GM11168 (cell line): ENCODE measurements around the gene RANGAP1.

Experiments used
- in situ Hi-C: fragments of 300-500 bp; cut with MboI; formaldehyde crosslinking; loops from one replicate; pipeline ENCODE4 v1.12.0; 2022; ENCODE audit warnings: low sequenced_read_pairs; ENCODE audit not compliant: unreplicated experiment

RANGAP1 gene

DNA sequence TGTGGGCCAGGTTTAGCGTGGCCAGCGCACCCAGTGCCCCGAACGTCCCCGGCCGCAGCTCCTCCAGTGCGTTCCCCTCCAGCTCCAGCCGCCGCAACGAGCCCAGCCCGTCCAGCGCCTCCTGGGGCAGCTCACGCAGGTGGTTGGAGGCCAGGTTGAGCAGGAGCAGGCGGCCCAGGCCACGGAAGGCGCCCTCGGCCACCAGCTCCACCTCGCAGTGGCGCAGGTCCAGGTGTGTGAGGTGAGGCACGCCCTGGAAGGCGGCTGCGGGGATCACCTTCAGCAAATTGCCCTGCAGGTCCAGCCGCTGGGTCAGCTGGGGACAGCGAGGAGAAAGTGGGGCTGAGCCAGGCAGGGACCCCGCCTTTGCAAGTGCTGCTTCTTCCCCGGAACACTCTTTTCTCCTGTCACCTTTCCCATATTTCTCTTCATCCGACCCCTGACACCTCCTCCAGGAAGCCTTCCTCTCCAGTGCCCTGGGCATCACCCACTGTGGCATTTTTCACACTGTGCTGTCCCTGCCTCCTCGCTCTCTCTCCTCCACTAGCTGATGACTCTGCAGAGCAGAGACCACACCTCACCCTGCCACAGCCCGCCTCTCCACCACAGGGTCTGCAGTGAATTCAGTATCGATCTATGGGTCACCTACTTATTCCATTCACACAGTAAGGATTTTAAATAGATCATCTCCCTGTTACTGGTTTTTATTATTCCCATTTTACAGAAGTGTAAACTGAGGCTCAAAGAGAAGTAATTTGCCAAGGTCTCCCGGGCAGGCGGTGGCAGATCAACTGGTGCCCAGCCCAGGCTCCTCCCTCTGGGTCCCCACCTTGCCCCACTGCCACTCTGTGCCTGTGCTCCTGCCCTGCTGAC, 47.2 kb downstream of the RANGAP1 start:
- in situ Hi-C loops = no loop called here

- in situ Hi-C loops = no loop called here
Measured at GRCh38 chr22:41237707-41238569, 48.0 kb downstream of the RANGAP1 start.

- in situ Hi-C loops = no loop called here
Measured at GRCh38 chr22:41237036-41237706, 48.8 kb downstream of the RANGAP1 start.

- in situ Hi-C loops = no loop called here
Measured at GRCh38 chr22:41234815-41235695, 50.9 kb downstream of the RANGAP1 start.

DNA sequence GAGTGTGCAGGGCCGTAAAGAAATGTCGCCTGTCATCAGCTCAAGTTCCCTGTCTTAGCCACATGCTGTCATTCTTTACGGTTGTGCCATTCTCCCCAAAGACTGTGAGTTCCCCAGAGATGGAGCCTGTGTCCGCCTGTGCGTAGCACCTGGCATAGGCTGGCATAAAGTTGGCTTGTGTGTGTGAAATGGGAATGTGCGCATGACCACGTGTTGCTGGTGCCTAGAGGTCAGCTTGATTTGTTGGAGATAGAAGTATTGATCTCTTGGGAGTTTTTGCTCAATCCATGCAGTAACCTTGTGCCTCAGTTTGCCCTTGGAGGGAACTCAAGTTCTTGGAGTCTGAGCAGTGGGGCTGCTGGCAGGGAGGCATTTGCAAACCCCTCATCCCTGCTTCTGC, 54.6 kb downstream of the RANGAP1 start:
- in situ Hi-C loops = no loop called here

DNA sequence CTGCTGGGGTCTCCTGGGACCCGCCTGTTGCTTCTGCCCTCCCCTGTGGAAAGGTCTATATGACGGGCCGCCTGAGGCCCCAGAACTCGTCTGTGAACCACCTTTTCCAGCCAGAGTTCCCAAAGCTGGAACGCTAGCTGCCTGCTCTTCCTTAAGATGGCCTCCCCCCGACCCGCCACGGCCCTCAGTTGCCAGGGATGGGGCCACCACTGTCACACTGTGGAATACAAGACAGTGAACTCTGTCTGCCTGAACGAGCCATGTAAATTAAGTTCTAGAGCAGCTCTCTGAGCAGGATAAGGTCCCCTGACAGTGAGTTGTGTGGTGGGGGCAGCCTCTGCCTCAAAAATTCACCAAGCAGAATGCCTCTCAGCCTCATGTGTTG, 55.6 kb downstream of the RANGAP1 start:
- in situ Hi-C loops = no loop called here

DNA sequence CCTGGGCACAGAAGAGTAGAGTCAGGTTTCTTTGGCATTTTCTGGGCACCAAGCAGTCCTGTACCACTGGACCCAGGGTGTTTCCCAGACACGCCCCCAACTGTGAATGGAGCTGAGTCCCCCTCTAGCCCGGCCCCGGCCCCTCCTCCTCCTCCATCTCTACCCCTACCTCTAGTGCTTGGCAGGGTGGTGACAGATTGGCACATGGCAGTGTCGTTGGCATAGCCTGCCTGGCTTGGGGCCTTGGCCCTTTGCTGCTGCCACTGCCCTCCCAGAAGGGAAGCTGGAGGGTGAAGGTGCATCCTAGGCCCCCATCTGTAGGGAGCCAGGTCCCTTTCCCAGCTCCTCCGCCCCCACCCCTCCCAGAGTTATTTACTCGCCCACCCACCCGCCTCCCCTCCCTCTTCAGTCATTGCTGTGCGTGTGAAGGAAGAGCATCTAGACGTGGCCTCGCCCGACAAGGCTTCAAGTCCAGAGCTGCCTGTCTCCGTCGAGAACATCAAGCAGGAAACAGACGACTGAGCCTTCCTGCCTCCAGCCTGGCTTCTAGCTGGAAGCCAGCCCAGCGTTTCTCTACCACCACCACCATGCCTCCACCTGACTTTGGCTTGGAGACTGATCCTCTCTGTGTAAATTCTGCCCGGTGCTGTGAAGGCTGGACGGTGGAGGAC, 56.1 kb downstream of the RANGAP1 start:
- in situ Hi-C loops = no loop called here

- in situ Hi-C loops = no loop called here
Measured at GRCh38 chr22:41229215-41229614, 56.8 kb downstream of the RANGAP1 start.

- in situ Hi-C loops = no loop called here
Measured at GRCh38 chr22:41226723-41227655, 59.0 kb downstream of the RANGAP1 start.

- in situ Hi-C loops = no loop called here
Measured at GRCh38 chr22:41223535-41223934, 62.5 kb downstream of the RANGAP1 start.

GRCh38 chr22:41222846-41223507, 63.0 kb downstream of the RANGAP1 start:
- in situ Hi-C loops = no loop called here

DNA sequence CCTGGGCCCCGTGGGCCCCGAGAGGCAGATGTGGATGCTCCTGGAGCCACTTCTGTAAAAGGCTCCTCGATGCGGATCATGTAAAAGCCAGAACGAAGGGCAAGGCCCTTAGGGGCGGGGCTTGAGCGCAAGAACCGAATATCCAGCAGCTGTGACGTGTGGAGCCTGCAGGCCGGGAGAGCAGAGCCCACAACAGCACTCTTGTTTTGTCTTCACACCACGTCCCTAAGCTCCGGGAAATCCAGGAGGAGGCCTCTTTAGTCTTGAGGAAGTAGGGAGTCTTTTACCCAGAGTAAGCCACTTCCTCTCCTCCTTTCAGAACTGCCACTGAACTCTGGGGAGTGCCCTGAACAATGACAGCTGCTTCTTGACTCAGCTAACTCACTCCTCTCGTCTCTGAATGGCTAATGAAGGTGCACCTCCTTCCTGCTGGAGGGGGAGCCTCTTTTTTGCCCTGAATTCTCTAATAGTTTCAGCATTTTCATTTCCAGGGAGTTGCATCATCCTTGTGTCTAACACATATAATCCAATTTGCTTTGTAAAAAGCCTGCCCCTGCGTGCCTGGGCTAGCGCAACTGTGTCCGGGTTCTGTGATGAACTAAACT, 68.3 kb downstream of the RANGAP1 start:
- in situ Hi-C loops = no loop called here

DNA sequence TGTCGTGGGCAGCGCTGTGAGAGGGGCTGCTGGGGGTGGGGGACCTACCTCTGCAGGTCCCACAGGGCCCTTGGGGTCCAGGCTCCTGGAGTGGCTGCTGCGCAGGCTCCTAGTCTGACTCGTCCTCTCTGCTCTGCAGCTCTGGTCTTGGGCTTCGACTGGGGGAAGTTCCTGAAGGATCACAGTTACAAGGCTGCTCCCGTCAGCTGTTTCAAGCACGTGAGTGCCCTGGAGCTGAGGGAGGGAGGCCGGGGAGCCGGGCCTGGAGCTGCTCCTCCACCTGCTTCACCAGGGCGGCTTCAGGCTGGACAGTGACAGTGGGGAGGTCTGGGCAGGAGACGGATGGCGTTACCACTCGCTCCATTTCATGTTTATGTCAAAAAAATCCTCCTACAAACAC, 69.0 kb downstream of the RANGAP1 start:
- in situ Hi-C loops = no loop called here

- in situ Hi-C loops = no loop called here
Measured at GRCh38 chr22:41215926-41216325, 70.1 kb downstream of the RANGAP1 start.

- in situ Hi-C loops = no loop called here
Measured at GRCh38 chr22:41215409-41215808, 70.6 kb downstream of the RANGAP1 start.

- in situ Hi-C loops = no loop called here
Measured at GRCh38 chr22:41206719-41207118, 79.3 kb downstream of the RANGAP1 start.
